Retinal pigment epithelial cell (primary cell): ENCODE data around the gene SLC12A3.

ENCODE experiments used
- DNase-seq: peaks from one replicate; pipeline ENCODE4 v3.0.0-alpha.2; 2010; ENCODE audit warnings: low read depth
- H3K4me3 ChIP-seq: 2 replicates; pipeline ENCODE4 v1.5.1; 2011; ENCODE audit warnings: mild to moderate bottlenecking, low read length, control low read depth, moderate library complexity
- TF ChIP-seq, protein P1 (sequence below): conservative IDR thresholded peaks from 2 replicates; pipeline ENCODE4 v1.5.1; 2011; ENCODE audit warnings: low read depth, low read length, control low read depth, inconsistent platforms

SLC12A3 gene

DNA sequence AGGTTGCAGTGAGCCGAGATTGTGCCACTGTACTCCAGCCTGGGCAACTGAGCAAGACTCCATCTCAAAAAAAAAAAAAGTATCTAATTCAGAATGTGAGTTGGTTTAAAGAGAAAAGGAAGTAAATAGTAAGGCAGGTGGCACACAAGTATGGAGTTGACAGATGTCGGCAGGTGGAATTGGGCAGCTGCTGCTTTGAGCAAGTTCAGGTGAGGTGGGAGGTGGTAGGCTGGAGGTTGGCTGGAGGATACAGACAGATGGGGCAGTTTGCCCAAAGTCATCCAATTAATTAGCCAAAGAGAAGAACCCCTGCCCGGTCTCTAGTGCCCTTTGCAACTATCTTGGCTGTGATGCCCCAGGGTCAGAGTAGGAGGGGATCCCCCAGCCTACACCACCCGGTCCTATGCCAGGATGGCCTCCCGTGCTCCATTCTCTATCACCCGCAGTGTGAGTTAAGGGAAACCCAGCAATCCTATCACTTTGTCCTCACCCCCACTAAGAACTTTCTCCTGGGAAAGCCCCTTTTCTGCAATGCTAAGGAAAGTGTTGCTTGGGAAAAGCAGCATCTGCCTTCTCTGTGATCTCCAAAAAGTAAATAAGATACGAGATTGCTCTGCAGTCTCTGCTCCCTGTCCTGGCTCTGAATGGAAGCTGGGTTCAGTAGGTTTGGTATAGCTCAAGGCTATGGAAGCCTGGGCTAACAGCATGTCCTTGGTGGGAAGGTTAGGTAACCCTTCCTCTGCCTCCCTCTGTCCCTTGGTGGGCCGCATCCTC, 32.2 kb downstream of the SLC12A3 start:
- DNase-seq = no peak
- H3K4me3 ChIP-seq = no peak overlapping the region
- TF ChIP-seq, protein P1, sequence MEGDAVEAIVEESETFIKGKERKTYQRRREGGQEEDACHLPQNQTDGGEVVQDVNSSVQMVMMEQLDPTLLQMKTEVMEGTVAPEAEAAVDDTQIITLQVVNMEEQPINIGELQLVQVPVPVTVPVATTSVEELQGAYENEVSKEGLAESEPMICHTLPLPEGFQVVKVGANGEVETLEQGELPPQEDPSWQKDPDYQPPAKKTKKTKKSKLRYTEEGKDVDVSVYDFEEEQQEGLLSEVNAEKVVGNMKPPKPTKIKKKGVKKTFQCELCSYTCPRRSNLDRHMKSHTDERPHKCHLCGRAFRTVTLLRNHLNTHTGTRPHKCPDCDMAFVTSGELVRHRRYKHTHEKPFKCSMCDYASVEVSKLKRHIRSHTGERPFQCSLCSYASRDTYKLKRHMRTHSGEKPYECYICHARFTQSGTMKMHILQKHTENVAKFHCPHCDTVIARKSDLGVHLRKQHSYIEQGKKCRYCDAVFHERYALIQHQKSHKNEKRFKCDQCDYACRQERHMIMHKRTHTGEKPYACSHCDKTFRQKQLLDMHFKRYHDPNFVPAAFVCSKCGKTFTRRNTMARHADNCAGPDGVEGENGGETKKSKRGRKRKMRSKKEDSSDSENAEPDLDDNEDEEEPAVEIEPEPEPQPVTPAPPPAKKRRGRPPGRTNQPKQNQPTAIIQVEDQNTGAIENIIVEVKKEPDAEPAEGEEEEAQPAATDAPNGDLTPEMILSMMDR = no peak

DNA sequence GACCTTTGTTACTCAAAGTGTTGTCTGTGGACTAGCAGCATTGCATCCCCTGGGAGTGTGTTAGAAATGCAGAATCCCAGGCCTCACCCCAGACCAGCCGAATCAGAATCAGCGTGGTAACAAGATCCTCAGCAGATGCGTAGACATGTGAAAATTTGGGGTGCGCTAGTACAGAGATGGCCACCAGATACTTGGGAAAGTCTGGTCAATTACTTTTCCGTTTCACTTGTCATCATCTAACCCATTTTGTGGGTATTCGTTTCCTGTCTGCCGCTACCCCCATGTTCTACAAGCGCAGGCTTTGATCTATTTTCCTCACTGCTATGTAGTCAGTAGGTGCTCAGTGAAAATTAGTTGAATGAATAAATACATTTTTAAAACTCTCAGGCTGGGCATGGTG, 33.8 kb downstream of the SLC12A3 start:
- H3K4me3 ChIP-seq = no peak overlapping the region
- TF ChIP-seq, protein P1 = no peak
- no peak for DNase-seq

DNA sequence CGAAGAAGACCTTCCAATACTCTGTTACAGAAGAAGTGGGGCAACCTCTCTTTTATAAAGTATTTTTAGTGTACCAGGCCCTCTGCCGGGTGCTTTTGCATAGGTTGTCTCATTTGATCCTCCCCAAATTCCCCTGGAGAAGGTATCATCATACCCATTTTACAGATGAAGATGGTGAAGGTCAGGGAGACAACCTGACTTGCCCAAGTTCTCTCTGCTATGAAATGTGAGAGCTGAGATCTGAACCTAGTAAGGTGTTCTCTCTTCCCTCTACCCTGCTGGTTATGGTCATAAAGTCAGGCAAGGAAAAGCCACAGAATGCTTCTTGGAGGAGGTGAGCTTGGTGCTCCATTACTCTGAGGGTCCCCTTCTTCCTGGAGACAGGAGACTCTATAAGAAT, 38.9 kb downstream of the SLC12A3 start:
- TF ChIP-seq, protein P1 = no peak
- DNase-seq = no peak
- H3K4me3 ChIP-seq = no peak overlapping the region

DNA sequence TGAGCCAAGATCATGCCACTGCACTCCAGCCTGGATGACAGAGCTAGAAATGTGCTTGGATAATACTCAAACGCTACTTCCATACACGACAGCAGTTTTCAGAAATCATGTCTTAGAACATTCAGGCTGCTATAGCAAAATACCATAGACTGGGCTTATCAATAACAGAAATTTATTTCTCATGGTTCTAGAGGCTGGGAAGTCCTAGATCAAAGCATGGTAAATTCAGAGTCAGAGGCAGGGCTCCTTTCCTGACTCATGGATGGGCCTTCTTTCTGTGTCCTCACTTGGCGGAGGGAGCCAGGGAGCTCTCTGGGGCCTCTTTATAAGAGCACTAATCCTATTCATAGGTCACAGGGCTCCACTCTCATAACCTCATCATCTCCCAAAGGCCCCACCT, 42.4 kb downstream of the SLC12A3 start:
- H3K4me3 ChIP-seq = no peak overlapping the region
- TF ChIP-seq, protein P1 = no peak
- DNase-seq = no peak

- DNase-seq = no peak
- H3K4me3 ChIP-seq = no peak overlapping the region
- TF ChIP-seq, protein P1 = no peak
These were observed 44.5 kb downstream of the SLC12A3 start for GRCh38 chr16:56909527-56909979.

- DNase-seq = no peak
- no peak overlapping the region for H3K4me3 ChIP-seq
- TF ChIP-seq, protein P1 = no peak
These were observed 45.1 kb downstream of the SLC12A3 start for GRCh38 chr16:56910112-56910511.
